WTC11 (cell line): ENCODE results near the gene ANKRD11. TPM values are rescaled to one million over a fixed set of nuclear protein-coding genes. Genes with fewer than 3 reads are reported as not detected.
A peak's percentile ranks its signal among the peaks of the same experiment; 100 is the strongest.

Source experiments
- ATF6 ChIP-seq: sonication (generic); formaldehyde crosslinking; IDR thresholded peaks from 2 replicates; pipeline ENCODE4 v1.8.1; 2023; ENCODE audit warnings: mild to moderate bottlenecking, missing genetic modification reagents
- CDX4 ChIP-seq: fragments of 250-450 bp; sonication (Bioruptor Pico); IDR thresholded peaks from 2 replicates; pipeline ENCODE4 v1.9.0; 2021; ENCODE audit warnings: moderate library complexity, mild to moderate bottlenecking, inconsistent platforms, borderline replicate concordance
- ELF4 ChIP-seq: sonication (generic); formaldehyde crosslinking; IDR thresholded peaks from 2 replicates; pipeline ENCODE4 v1.8.1; 2022; ENCODE audit warnings: low read depth, mild to moderate bottlenecking, moderate library complexity, missing genetic modification reagents
- ESRRA ChIP-seq: sonication (generic); formaldehyde crosslinking; IDR thresholded peaks from 2 replicates; pipeline ENCODE4 v1.8.1; 2022; ENCODE audit warnings: mild to moderate bottlenecking, missing genetic modification reagents, borderline replicate concordance
- ETV6 ChIP-seq: sonication (generic); formaldehyde crosslinking; IDR thresholded peaks from 2 replicates; pipeline ENCODE4 v1.8.1; 2022; ENCODE audit warnings: mild to moderate bottlenecking, missing genetic modification reagents
- GABPB1 ChIP-seq: sonication (generic); formaldehyde crosslinking; IDR thresholded peaks from 2 replicates; pipeline ENCODE4 v1.8.1; 2023; ENCODE audit warnings: mild to moderate bottlenecking, missing genetic modification reagents
- GRHL2 ChIP-seq: fragments of 250-450 bp; sonication (Bioruptor Pico); IDR thresholded peaks from 2 replicates; pipeline ENCODE4 v1.8.0; 2022; ENCODE audit warnings: mild to moderate bottlenecking, moderate library complexity; ENCODE audit not compliant: insufficient replicate concordance, severe bottlenecking
- HMGA2 ChIP-seq: fragments of 250-450 bp; sonication (Bioruptor Pico); IDR thresholded peaks from 2 replicates; pipeline ENCODE4 v1.4.0; 2021; ENCODE audit warnings: mild to moderate bottlenecking, moderate library complexity
- MYBL2 ChIP-seq: sonication (generic); formaldehyde crosslinking; IDR thresholded peaks from 2 replicates; pipeline ENCODE4 v1.8.1; 2023; ENCODE audit warnings: mild to moderate bottlenecking, moderate library complexity, missing genetic modification reagents
- NR3C1 ChIP-seq: sonication (generic); formaldehyde crosslinking; conservative IDR thresholded peaks from 2 replicates; pipeline ENCODE4 v1.8.1; 2023; ENCODE audit warnings: low read depth, mild to moderate bottlenecking, missing genetic modification reagents
- PRRX2 ChIP-seq: fragments of 250-450 bp; sonication (Bioruptor Pico); IDR thresholded peaks from 2 replicates; pipeline ENCODE4 v1.8.0; 2021; ENCODE audit warnings: mild to moderate bottlenecking
- SMAD3 ChIP-seq: sonication (generic); formaldehyde crosslinking; IDR thresholded peaks from 2 replicates; pipeline ENCODE4 v1.8.0; 2022; ENCODE audit warnings: missing genetic modification reagents, mild to moderate bottlenecking, borderline replicate concordance
- SMAD4 ChIP-seq: sonication (generic); formaldehyde crosslinking; IDR thresholded peaks from 2 replicates; pipeline ENCODE4 v1.8.0; 2022; ENCODE audit warnings: mild to moderate bottlenecking, missing genetic modification reagents
- SP1 ChIP-seq: sonication (generic); formaldehyde crosslinking; conservative IDR thresholded peaks from 2 replicates; pipeline ENCODE4 v1.8.1; 2022; ENCODE audit warnings: missing genetic modification reagents
- STAT6 ChIP-seq: sonication (generic); formaldehyde crosslinking; conservative IDR thresholded peaks from 2 replicates; pipeline ENCODE4 v1.8.1; 2023; ENCODE audit warnings: mild to moderate bottlenecking, low read depth, missing genetic modification reagents, moderate library complexity
- TP53 ChIP-seq: sonication (generic); formaldehyde crosslinking; IDR thresholded peaks from 2 replicates; pipeline ENCODE4 v1.8.1; 2023; ENCODE audit warnings: mild to moderate bottlenecking, missing genetic modification reagents
- ZNF423 ChIP-seq: fragments of 250-450 bp; sonication (Bioruptor Pico); IDR thresholded peaks from 2 replicates; pipeline ENCODE4 v2.1.2; 2022; ENCODE audit warnings: mild to moderate bottlenecking, moderate library complexity
- ZNF671 ChIP-seq: fragments of 250-450 bp; sonication (Bioruptor Pico); IDR thresholded peaks from 2 replicates; pipeline ENCODE4 v1.8.0; 2021; ENCODE audit warnings: mild to moderate bottlenecking
- total RNA-seq: library from RNA; stranded (reverse); gene quantifications from 3 replicates; pipeline ENCODE4 v1.2.3, GENCODE V29; 2021
- TF ChIP-seq, protein P1 (sequence below): sonication (generic); formaldehyde crosslinking; IDR thresholded peaks from 2 replicates; pipeline ENCODE4 v1.8.1; 2022; ENCODE audit warnings: missing genetic modification reagents, borderline replicate concordance
- TF ChIP-seq, protein P2 (sequence below): sonication (generic); formaldehyde crosslinking; IDR thresholded peaks from 2 replicates; pipeline ENCODE4 v1.8.0; 2023; ENCODE audit warnings: missing genetic modification reagents, mild to moderate bottlenecking, borderline replicate concordance
- TF ChIP-seq, protein P3 (sequence below): sonication (generic); formaldehyde crosslinking; IDR thresholded peaks from 2 replicates; pipeline ENCODE4 v1.8.1; 2023; ENCODE audit warnings: mild to moderate bottlenecking, missing genetic modification reagents, moderate library complexity

Gene ANKRD11
- total RNA-seq, 1 experiment from 2014 or later, result 184 TPM

GRCh38 chr16:89246903-89247733, 243.2 kb downstream of the ANKRD11 start (continued):
- no peak for TF ChIP-seq GRHL2 (CRISPR knock-in tag)
- no peak for TF ChIP-seq PRRX2
- TF ChIP-seq ZNF423 (CRISPR knock-in tag), result no peak
- TF ChIP-seq, protein P1, sequence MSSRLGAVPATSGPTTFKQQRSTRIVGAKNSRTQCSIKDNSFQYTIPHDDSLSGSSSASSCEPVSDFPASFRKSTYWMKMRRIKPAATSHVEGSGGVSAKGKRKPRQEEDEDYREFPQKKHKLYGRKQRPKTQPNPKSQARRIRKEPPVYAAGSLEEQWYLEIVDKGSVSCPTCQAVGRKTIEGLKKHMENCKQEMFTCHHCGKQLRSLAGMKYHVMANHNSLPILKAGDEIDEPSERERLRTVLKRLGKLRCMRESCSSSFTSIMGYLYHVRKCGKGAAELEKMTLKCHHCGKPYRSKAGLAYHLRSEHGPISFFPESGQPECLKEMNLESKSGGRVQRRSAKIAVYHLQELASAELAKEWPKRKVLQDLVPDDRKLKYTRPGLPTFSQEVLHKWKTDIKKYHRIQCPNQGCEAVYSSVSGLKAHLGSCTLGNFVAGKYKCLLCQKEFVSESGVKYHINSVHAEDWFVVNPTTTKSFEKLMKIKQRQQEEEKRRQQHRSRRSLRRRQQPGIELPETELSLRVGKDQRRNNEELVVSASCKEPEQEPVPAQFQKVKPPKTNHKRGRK (CRISPR knock-in tag), result no peak
- TF ChIP-seq ATF6 (CRISPR knock-in tag), result no peak
- TF ChIP-seq CDX4 (CRISPR knock-in tag), result no peak
- TF ChIP-seq ETV6, result no peak
- TF ChIP-seq SMAD4 (CRISPR knock-in tag), result no peak
- no peak for TF ChIP-seq NR3C1 (CRISPR knock-in tag)
- no peak for TF ChIP-seq MYBL2
- no peak for TF ChIP-seq ZNF671 (CRISPR knock-in tag)
- TF ChIP-seq, protein P2, sequence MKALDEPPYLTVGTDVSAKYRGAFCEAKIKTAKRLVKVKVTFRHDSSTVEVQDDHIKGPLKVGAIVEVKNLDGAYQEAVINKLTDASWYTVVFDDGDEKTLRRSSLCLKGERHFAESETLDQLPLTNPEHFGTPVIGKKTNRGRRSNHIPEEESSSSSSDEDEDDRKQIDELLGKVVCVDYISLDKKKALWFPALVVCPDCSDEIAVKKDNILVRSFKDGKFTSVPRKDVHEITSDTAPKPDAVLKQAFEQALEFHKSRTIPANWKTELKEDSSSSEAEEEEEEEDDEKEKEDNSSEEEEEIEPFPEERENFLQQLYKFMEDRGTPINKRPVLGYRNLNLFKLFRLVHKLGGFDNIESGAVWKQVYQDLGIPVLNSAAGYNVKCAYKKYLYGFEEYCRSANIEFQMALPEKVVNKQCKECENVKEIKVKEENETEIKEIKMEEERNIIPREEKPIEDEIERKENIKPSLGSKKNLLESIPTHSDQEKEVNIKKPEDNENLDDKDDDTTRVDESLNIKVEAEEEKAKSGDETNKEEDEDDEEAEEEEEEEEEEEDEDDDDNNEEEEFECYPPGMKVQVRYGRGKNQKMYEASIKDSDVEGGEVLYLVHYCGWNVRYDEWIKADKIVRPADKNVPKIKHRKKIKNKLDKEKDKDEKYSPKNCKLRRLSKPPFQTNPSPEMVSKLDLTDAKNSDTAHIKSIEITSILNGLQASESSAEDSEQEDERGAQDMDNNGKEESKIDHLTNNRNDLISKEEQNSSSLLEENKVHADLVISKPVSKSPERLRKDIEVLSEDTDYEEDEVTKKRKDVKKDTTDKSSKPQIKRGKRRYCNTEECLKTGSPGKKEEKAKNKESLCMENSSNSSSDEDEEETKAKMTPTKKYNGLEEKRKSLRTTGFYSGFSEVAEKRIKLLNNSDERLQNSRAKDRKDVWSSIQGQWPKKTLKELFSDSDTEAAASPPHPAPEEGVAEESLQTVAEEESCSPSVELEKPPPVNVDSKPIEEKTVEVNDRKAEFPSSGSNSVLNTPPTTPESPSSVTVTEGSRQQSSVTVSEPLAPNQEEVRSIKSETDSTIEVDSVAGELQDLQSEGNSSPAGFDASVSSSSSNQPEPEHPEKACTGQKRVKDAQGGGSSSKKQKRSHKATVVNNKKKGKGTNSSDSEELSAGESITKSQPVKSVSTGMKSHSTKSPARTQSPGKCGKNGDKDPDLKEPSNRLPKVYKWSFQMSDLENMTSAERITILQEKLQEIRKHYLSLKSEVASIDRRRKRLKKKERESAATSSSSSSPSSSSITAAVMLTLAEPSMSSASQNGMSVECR (CRISPR knock-in tag), result peak; percentile 20; the same call in 1 of the 2 replicates
- TF ChIP-seq ELF4 (CRISPR knock-in tag), result no peak
- TF ChIP-seq ESRRA, result no peak
- TF ChIP-seq SMAD3 (CRISPR knock-in tag), result no peak
- TF ChIP-seq STAT6, result no peak
- TF ChIP-seq, protein P3, sequence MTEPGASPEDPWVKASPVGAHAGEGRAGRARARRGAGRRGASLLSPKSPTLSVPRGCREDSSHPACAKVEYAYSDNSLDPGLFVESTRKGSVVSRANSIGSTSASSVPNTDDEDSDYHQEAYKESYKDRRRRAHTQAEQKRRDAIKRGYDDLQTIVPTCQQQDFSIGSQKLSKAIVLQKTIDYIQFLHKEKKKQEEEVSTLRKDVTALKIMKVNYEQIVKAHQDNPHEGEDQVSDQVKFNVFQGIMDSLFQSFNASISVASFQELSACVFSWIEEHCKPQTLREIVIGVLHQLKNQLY (CRISPR knock-in tag), result no peak
- TF ChIP-seq TP53, result no peak
- no peak for TF ChIP-seq HMGA2 (CRISPR knock-in tag)
- TF ChIP-seq SP1 (CRISPR knock-in tag), result peak; percentile 51; the same call in 1 of the 2 replicates
- TF ChIP-seq GABPB1 (CRISPR knock-in tag), result peak; percentile 72
